H9 (cell line): ENCODE measurements around the gene DNAJB6. TPM values are rescaled to one million over a fixed set of nuclear protein-coding genes. Genes with fewer than 3 reads are reported as not detected.

Source experiments
- DNase-seq: peaks from one replicate; pipeline ENCODE4 v3.0.0-alpha.2; 2017
- H2AFZ ChIP-seq: one replicate; pipeline ENCODE4 v1.6.1; 2013; ENCODE audit warnings: mild to moderate bottlenecking, low read length, control low read depth, moderate library complexity
- H2AK5ac ChIP-seq: 2 replicates; pipeline ENCODE4 v1.6.1; 2013; ENCODE audit warnings: low read length, control low read depth, mixed read lengths; ENCODE audit not compliant: insufficient read length
- H2BK120ac ChIP-seq: one replicate; pipeline ENCODE4 v1.6.1; 2013; ENCODE audit warnings: low read depth, mild to moderate bottlenecking, low read length, control low read depth, inconsistent platforms; ENCODE audit not compliant: poor library complexity, severe bottlenecking
- H2BK12ac ChIP-seq: 2 replicates; pipeline ENCODE4 v1.6.1; 2013; ENCODE audit warnings: low read length, control low read depth, mixed read lengths, low read depth; ENCODE audit not compliant: insufficient read length
- H2BK15ac ChIP-seq: 2 replicates; pipeline ENCODE4 v1.6.1; 2013; ENCODE audit warnings: low read depth, low read length, control low read depth
- H2BK20ac ChIP-seq: one replicate; pipeline ENCODE4 v1.6.1; 2013; ENCODE audit warnings: low read depth, mild to moderate bottlenecking, low read length, control low read depth, inconsistent platforms; ENCODE audit not compliant: poor library complexity, severe bottlenecking
- H2BK5ac ChIP-seq: 2 replicates; pipeline ENCODE4 v1.6.1; 2013; ENCODE audit warnings: low read length, control low read depth, mixed read lengths; ENCODE audit not compliant: insufficient read length
- H3K14ac ChIP-seq: 2 replicates; pipeline ENCODE4 v1.6.1; 2013; ENCODE audit warnings: low read length, control low read depth; ENCODE audit not compliant: insufficient read depth
- H3K18ac ChIP-seq: 2 replicates; pipeline ENCODE4 v1.6.1; 2013; ENCODE audit warnings: low read depth, mild to moderate bottlenecking, mixed read lengths, low read length, control low read depth; ENCODE audit not compliant: insufficient read length
- H3K23ac ChIP-seq: 2 replicates; pipeline ENCODE4 v1.6.1; 2013; ENCODE audit warnings: low read length, control low read depth, mixed read lengths, low read depth; ENCODE audit not compliant: insufficient read length
- H3K23me2 ChIP-seq: 2 replicates; pipeline ENCODE4 v1.6.1; 2013; ENCODE audit warnings: low read depth, mild to moderate bottlenecking, mixed read lengths, low read length, control low read depth; ENCODE audit not compliant: insufficient read length, poor library complexity, severe bottlenecking
- H3K27ac ChIP-seq: 2 replicates; pipeline ENCODE4 v1.5.1; 2013; ENCODE audit warnings: low read length, control low read depth, mixed read lengths, low read depth; ENCODE audit not compliant: insufficient read length
- H3K27me3 ChIP-seq: 2 replicates; pipeline ENCODE4 v1.6.1; 2013; ENCODE audit warnings: low read length, control low read depth, inconsistent platforms; ENCODE audit not compliant: insufficient read depth
- H3K4ac ChIP-seq: 2 replicates; pipeline ENCODE4 v1.6.1; 2013; ENCODE audit warnings: low read depth, mild to moderate bottlenecking, control low read depth, inconsistent platforms, low read length, moderate library complexity
- H3K4me1 ChIP-seq: 2 replicates; pipeline ENCODE4 v1.6.1; 2013; ENCODE audit warnings: low read length, control low read depth, inconsistent platforms; ENCODE audit not compliant: insufficient read depth
- H3K4me2 ChIP-seq: 2 replicates; pipeline ENCODE4 v1.6.1; 2013; ENCODE audit warnings: low read length, control low read depth, mixed read lengths; ENCODE audit not compliant: insufficient read length, insufficient read depth
- H3K56ac ChIP-seq: 2 replicates; pipeline ENCODE4 v1.6.1; 2013; ENCODE audit warnings: low read depth, mild to moderate bottlenecking, mixed read lengths, low read length, control low read depth; ENCODE audit not compliant: insufficient read length
- H3K79me1 ChIP-seq: 2 replicates; pipeline ENCODE4 v1.6.1; 2013; ENCODE audit warnings: low read depth, mild to moderate bottlenecking, moderate library complexity, low read length, control low read depth, inconsistent platforms; ENCODE audit not compliant: insufficient read depth, poor library complexity, severe bottlenecking
- H3K79me2 ChIP-seq: 2 replicates; pipeline ENCODE4 v1.6.1; 2013; ENCODE audit warnings: low read length, control low read depth, inconsistent platforms; ENCODE audit not compliant: insufficient read depth
- H3K9ac ChIP-seq: 2 replicates; pipeline ENCODE4 v1.6.1; 2013; ENCODE audit warnings: low read length, control low read depth, mixed read lengths; ENCODE audit not compliant: insufficient read length; ENCODE audit errors: extremely low read depth
- H3K9me3 ChIP-seq: one replicate; pipeline ENCODE4 v1.6.1; 2013; ENCODE audit warnings: low read depth, low read length, inconsistent platforms; ENCODE audit not compliant: control insufficient read depth
- H3T11ph ChIP-seq: one replicate; pipeline ENCODE4 v1.6.1; 2013; ENCODE audit warnings: mild to moderate bottlenecking, low read length, control low read depth, inconsistent platforms
- H4K20me1 ChIP-seq: one replicate; pipeline ENCODE4 v1.6.1; 2013; ENCODE audit not compliant: control insufficient read depth, insufficient read length, insufficient read depth
- H4K5ac ChIP-seq: 2 replicates; pipeline ENCODE4 v1.6.1; 2013; ENCODE audit warnings: low read depth, mild to moderate bottlenecking, mixed read lengths, low read length, control low read depth; ENCODE audit not compliant: insufficient read length
- H4K8ac ChIP-seq: replicated peaks from 2 replicates; pipeline ENCODE4 v1.6.1; 2013; ENCODE audit warnings: low read length, control low read depth, mixed read lengths, low read depth; ENCODE audit not compliant: insufficient read length
- H4K91ac ChIP-seq: 2 replicates; pipeline ENCODE4 v1.6.1; 2013; ENCODE audit warnings: low read depth, mild to moderate bottlenecking, moderate library complexity, mixed read lengths, low read length, control low read depth; ENCODE audit not compliant: insufficient read length
- H3K27ac Mint-ChIP-seq, 3 experiments: 2 replicates in 2 of 3; 3 replicates in 1 of 3; pipeline ENCODE4 v1.8.0; 2020 to 2021; ENCODE audit warnings: mixed read lengths in 3 of 3, mild to moderate bottlenecking in 1 of 3, moderate library complexity in 1 of 3
- H3K27me3 Mint-ChIP-seq: 2 replicates; pipeline ENCODE4 v1.8.0; 2021; ENCODE audit warnings: low read depth, mild to moderate bottlenecking, moderate library complexity, mixed read lengths
- H3K36me3 Mint-ChIP-seq, 3 experiments: 2 replicates in 2 of 3; 3 replicates in 1 of 3; pipeline ENCODE4 v1.8.0; 2020 to 2021; ENCODE audit warnings: low read depth in 3 of 3, mixed read lengths in 3 of 3; ENCODE audit not compliant: insufficient read depth in 1 of 3
- H3K4me1 Mint-ChIP-seq, 2 experiments: 2 replicates each; pipeline ENCODE4 v1.8.0; 2020; ENCODE audit warnings: mixed read lengths in 2 of 2
- H3K4me3 Mint-ChIP-seq, 2 experiments: 2 replicates in 1 of 2; 3 replicates in 1 of 2; pipeline ENCODE4 v1.8.0; 2020 to 2021; ENCODE audit warnings: mild to moderate bottlenecking in 2 of 2, mixed read lengths in 2 of 2, moderate library complexity in 1 of 2
- H3K9me3 Mint-ChIP-seq, 2 experiments: 2 replicates in 1 of 2; 3 replicates in 1 of 2; pipeline ENCODE4 v1.8.0; 2020; ENCODE audit warnings: mild to moderate bottlenecking in 2 of 2, mixed read lengths in 2 of 2, moderate library complexity in 1 of 2
- CTCF ChIP-seq: fragments of 200-600 bp; sonication (generic); conservative IDR thresholded peaks from 3 replicates; pipeline ENCODE4 v1.8.0; 2021; ENCODE audit warnings: antibody characterized with exemption, mild to moderate bottlenecking
- WGBS: extraction: QIAGEN DNeasy Blood & Tissue Kit; methylation state at CpG from one replicate; pipeline ENCODE4 v1.1.7; 2013; ENCODE audit warnings: missing lambda C conversion rate, low lambda C conversion rate, mixed read lengths; ENCODE audit not compliant: insufficient read length; ENCODE audit errors: extremely low coverage; 5-methylcytosine and 5-hydroxymethylcytosine counted together
- total RNA-seq: library from RNA; stranded (reverse); gene quantifications from 2 replicates; pipeline ENCODE4 v1.2.1, GENCODE V29; 2021

DNAJB6 gene
- total RNA-seq, 1 experiment from 2014 or later = 215 TPM

GRCh38 chr7:157379493-157379892, 42.7 kb downstream of the DNAJB6 start:
- Mint-ChIP-seq H3K27me3 (no peaks in the 10 kb centered on the region), H3K27ac (no peak overlapping the region; a peak in 1 of 7 replicates), H3K9me3 (no peaks in the 10 kb centered on the region), H3K4me1 (peaks cover 27 to 46% of the 10 kb centered on the region in 2 experiments), H3K4me3 (no peak overlapping the region), H3K36me3 (peaks cover 46 to 85% (median 79%) of the 10 kb centered on the region in 3 experiments)
- Histone ChIP-seq H3K14ac (peak overlapping the region; percentile 44; the same call in 1 of the 2 replicates), H3K9me3 (no peaks in the 10 kb centered on the region), H3K27me3 (no peaks in the 10 kb centered on the region), H2BK15ac (no peak overlapping the region), H4K5ac (no peak overlapping the region), H2BK12ac (no peak overlapping the region), H4K91ac (no peak overlapping the region), H3K4ac (no peak overlapping the region), H2BK5ac (no peak overlapping the region), H2AFZ (no peak overlapping the region), H4K20me1 (peaks cover 7% of the 10 kb centered on the region), H4K8ac (no peak overlapping the region), H3K56ac (no peak overlapping the region), H3K9ac (no peak overlapping the region), H3K23ac (no peak overlapping the region), H3K4me1 (peaks cover 3% of the 10 kb centered on the region), H3K23me2 (no peaks in the 10 kb centered on the region), H2BK20ac (no peak overlapping the region), H3K79me2 (peaks cover 45% of the 10 kb centered on the region), H2AK5ac (no peak overlapping the region), H3T11ph (no peak overlapping the region), H3K27ac (no peak overlapping the region), H3K79me1 (peaks cover 3% of the 10 kb centered on the region), H3K4me2 (no peak overlapping the region), H2BK120ac (no peak overlapping the region), H3K18ac (no peak overlapping the region)
- WGBS = no CpG with 5 or more reads among the region's 1 CpG
- TF ChIP-seq CTCF = no peak
- no peak for DNase-seq
